Activated B cell treated with CpG ODN at 0.5 μM for 24 hours (primary cell): ENCODE results near the gene TSPAN32. TPM values are rescaled to one million over a fixed set of nuclear protein-coding genes. Genes with fewer than 3 reads are reported as not detected.

Source experiments
- ATAC-seq: fragments of 200-7000 bp; cut with Tn5 transposase; one replicate; pipeline ENCODE4 v1.10.0; 2021; ENCODE audit warnings: low read depth, mild to moderate bottlenecking, moderate library complexity
- CTCF ChIA-PET: fragments of 350-600 bp; sonication (Branson Sonifier 250); formaldehyde crosslinking; loops from one replicate; lab custom pipeline; 2021; ENCODE audit warnings: antibody characterized with exemption; lab: Charles Lee
- POLR2A ChIA-PET: fragments of 350-600 bp; sonication (Branson Sonifier 250); formaldehyde crosslinking; loops from one replicate; lab custom pipeline; 2021; ENCODE audit warnings: antibody characterized with exemption; lab: Charles Lee
- DNase-seq: peaks from one replicate; pipeline ENCODE4 v3.0.0; 2022
- H3K27ac Mint-ChIP-seq: one replicate; pipeline ENCODE4 v1.8.0; 2020; ENCODE audit warnings: mixed read lengths
- H3K27me3 Mint-ChIP-seq: one replicate; pipeline ENCODE4 v1.8.0; 2021; ENCODE audit warnings: mixed read lengths
- H3K36me3 Mint-ChIP-seq: one replicate; pipeline ENCODE4 v1.8.0; 2021; ENCODE audit warnings: low read depth, mixed read lengths
- H3K4me1 Mint-ChIP-seq: one replicate; pipeline ENCODE4 v1.8.0; 2021; ENCODE audit warnings: mixed read lengths
- H3K4me3 Mint-ChIP-seq: one replicate; pipeline ENCODE4 v1.8.0; 2020; ENCODE audit warnings: mild to moderate bottlenecking, mixed read lengths
- H3K9me3 Mint-ChIP-seq: one replicate; pipeline ENCODE4 v1.8.0; 2020; ENCODE audit warnings: mixed read lengths
- intact Hi-C: fragments of 100-400 bp; cut with micrococcal nuclease; formaldehyde crosslinking; loops from one replicate; pipeline ENCODE4 v1.15.1; 2024
- total RNA-seq: library from RNA; stranded (reverse); gene quantifications from 2 replicates; pipeline ENCODE4 v1.2.3, GENCODE V29; 2022
- TF ChIP-seq, protein P1 (sequence below): fragments of 200-600 bp; IDR thresholded peaks from one replicate; pipeline ENCODE4 v1.8.0; 2022; ENCODE audit warnings: antibody characterized with exemption, mild to moderate bottlenecking

TSPAN32 gene
- total RNA-seq, 1 donor from 2014 or later: 7.3 TPM

DNA sequence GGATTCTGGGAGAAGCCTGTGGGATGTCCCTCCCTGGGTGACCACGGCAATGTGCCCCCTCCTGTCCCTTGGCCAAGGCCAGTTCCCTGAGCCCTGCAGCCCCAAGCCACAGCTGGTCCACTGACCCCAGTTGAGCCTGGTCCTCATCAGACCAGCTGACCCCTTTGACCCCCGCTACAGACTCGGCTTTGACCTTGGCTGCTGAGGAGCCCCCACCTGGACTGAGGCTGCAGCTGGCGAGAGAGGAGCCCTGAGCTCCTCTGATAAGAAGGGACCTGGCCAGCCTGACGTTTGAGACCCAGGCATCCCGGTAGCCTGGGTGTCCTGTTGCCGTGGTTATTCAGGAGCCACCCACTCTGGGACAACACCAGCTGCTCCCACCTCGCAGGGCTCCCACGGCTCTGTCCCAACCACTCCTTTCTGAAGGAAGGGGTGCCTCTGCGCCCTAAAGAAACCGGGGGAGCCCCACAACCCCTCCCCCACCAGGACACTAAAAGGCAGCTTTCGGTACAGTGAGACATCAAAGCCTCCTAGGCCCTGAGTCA, 34.4 kb upstream of the TSPAN32 start:
- POLR2A ChIA-PET: interaction anchor here (0.6 to 1.7 kb wide), 3 partner anchors 35 to 123 kb away, joined by 4 to 7 read pairs (median 4); partner anchors contain the start of genes C11orf21, CD81 and TSPAN32
- H3K4me3 Mint-ChIP-seq: no peak overlapping the region

GRCh38 chr11:2267851-2268728, 33.7 kb upstream of the TSPAN32 start:
- CTCF ChIA-PET: interaction anchor here (1.0 to 1.6 kb wide), 2 partner anchors 31 to 36 kb away, joined by 3 to 5 read pairs; no protein-coding TSS in a partner anchor
- intact Hi-C loops: loop anchor here (2.0 to 5.0 kb wide), 3 partner anchors 47 to 416 kb away; partner anchors contain the start of gene LSP1

More for the DNA sequence above, 34.4 kb upstream of the TSPAN32 start:
- Mint-ChIP-seq H3K27ac (no peak overlapping the region), H3K4me1 (peaks cover 41% of the 10 kb centered on the region), H3K9me3 (no peaks in the 10 kb centered on the region), H3K36me3 (no peaks in the 10 kb centered on the region), H3K27me3 (peaks cover 6% of the 10 kb centered on the region)
- no peak for ATAC-seq
- intact Hi-C loops: loop anchor here (5.0 kb wide), 2 partner anchors 115 to 415 kb away; partner anchors contain the start of gene LSP1
- DNase-seq: no peak
- TF ChIP-seq, protein P1, sequence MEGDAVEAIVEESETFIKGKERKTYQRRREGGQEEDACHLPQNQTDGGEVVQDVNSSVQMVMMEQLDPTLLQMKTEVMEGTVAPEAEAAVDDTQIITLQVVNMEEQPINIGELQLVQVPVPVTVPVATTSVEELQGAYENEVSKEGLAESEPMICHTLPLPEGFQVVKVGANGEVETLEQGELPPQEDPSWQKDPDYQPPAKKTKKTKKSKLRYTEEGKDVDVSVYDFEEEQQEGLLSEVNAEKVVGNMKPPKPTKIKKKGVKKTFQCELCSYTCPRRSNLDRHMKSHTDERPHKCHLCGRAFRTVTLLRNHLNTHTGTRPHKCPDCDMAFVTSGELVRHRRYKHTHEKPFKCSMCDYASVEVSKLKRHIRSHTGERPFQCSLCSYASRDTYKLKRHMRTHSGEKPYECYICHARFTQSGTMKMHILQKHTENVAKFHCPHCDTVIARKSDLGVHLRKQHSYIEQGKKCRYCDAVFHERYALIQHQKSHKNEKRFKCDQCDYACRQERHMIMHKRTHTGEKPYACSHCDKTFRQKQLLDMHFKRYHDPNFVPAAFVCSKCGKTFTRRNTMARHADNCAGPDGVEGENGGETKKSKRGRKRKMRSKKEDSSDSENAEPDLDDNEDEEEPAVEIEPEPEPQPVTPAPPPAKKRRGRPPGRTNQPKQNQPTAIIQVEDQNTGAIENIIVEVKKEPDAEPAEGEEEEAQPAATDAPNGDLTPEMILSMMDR: no peak
- CTCF ChIA-PET: interaction anchor here (1.0 to 1.6 kb wide), 2 partner anchors 32 to 37 kb away, joined by 3 to 5 read pairs; no protein-coding TSS in a partner anchor

DNA sequence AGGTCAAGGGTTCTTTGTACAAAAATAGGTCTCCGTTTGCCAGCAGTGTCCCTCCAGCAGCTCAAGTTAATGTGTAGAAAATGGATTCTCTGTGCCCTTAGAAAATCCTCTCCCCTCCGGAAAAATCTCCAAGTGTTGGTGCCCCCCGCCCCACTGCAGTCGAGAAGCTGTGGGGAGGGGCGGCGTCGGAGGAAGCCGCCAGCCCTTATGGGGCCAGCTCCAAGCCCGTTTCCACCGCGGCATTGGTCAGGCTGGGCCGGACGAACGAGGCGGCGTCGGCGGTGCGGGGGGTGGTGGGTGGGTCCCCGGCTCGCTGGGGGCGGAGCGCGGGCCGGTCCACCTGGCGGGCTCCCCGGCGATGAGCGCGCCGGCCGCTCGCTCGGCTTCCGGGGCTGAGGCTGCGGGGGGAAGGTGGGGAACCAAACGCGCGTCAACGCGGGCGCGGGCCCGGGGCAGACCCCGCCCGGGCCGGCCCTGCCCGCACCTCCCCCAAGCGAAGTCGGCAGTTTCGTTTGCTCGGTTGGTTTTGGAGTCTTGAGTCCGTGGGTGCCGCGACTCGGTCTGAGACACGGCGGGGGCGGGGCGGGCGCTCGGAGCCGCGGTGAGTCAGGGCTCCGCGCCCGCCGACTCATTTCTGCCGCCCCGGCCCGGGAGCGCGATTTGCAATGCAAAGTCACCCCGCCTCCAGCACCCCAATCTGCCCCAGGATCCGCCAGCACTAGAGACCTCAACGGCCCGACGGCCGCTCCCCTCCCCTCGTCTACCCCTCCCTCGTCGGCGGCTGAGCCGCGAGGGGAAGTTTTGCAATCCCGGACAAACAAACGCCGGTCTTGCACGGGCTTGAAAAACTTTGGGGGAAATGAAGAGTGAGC, 32.8 kb upstream of the TSPAN32 start:
- POLR2A ChIA-PET: interaction anchor here (0.7 to 1.7 kb wide), 7 partner anchors 30 to 431 kb away, joined by 3 to 16 read pairs (median 4); partner anchors contain the start of genes C11orf21, CD81, KCNQ1OT1 and TSPAN32
- H3K27ac Mint-ChIP-seq: peak overlapping the region; percentile 74

More at GRCh38 chr11:2267851-2268728, 33.7 kb upstream of the TSPAN32 start:
- TF ChIP-seq, protein P1: no peak
- Mint-ChIP-seq H3K9me3 (no peaks in the 10 kb centered on the region), H3K27me3 (peaks cover 6% of the 10 kb centered on the region), H3K36me3 (no peaks in the 10 kb centered on the region), H3K4me1 (peaks cover 41% of the 10 kb centered on the region), H3K4me3 (peak overlapping the region; percentile 57), H3K27ac (peak overlapping the region; percentile 65)
- DNase-seq (no peak), ATAC-seq (no peak)
- POLR2A ChIA-PET: interaction anchor here (0.6 to 1.7 kb wide), 4 partner anchors 34 to 432 kb away, joined by 3 to 7 read pairs (median 4); partner anchors contain the start of genes C11orf21, CD81, KCNQ1OT1 and TSPAN32

More for the DNA sequence above, 32.8 kb upstream of the TSPAN32 start:
- H3K4me3 Mint-ChIP-seq: peak overlapping the region; percentile 70
- peaks cover 6% of the 10 kb centered on the region for H3K27me3 Mint-ChIP-seq
- CTCF ChIA-PET: interaction anchor here (1.0 to 1.3 kb wide), 3 partner anchors 36 to 152 kb away, joined by 4 to 7 read pairs (median 5); no protein-coding TSS in a partner anchor
- ATAC-seq (peak; percentile 62), DNase-seq (peak; percentile 75)
- no peaks in the 10 kb centered on the region for H3K36me3 Mint-ChIP-seq
- H3K4me1 Mint-ChIP-seq: peaks cover 41% of the 10 kb centered on the region
- TF ChIP-seq, protein P1: no peak
- no peaks in the 10 kb centered on the region for H3K9me3 Mint-ChIP-seq
- intact Hi-C loops: loop anchor here (1.0 to 5.0 kb wide), 4 partner anchors 32 to 417 kb away; partner anchors contain the start of genes C11orf21 and LSP1
